Activated naive CD4-positive, alpha-beta T cell treated with anti-CD3 and anti-CD28 coated beads for 36 hours (primary cell): ENCODE results near the gene GCNT1. TPM values are rescaled to one million over a fixed set of nuclear protein-coding genes. Genes with fewer than 3 reads are reported as not detected.
"Not testable (repeated sequence)": the region's sequence is repeated elsewhere in the genome, so short reads cannot be mapped to it uniquely, and the experiment has no call there.

Experiments
- CTCF ChIA-PET: fragments of 350-600 bp; sonication (Branson Sonifier 250); formaldehyde crosslinking; loops from one replicate; lab custom pipeline; 2021; ENCODE audit warnings: antibody characterized with exemption; lab: Charles Lee
- DNase-seq: peaks from one replicate; pipeline ENCODE4 v3.0.0-alpha.2; 2020
- H3K27ac Mint-ChIP-seq: one replicate; pipeline ENCODE4 v1.8.0; 2021; ENCODE audit warnings: mild to moderate bottlenecking, mixed read lengths
- H3K27me3 Mint-ChIP-seq: one replicate; pipeline ENCODE4 v1.8.0; 2021; ENCODE audit warnings: low read depth, mixed read lengths
- H3K36me3 Mint-ChIP-seq: one replicate; pipeline ENCODE4 v1.8.0; 2021; ENCODE audit warnings: low read depth, mixed read lengths
- H3K4me1 Mint-ChIP-seq: one replicate; pipeline ENCODE4 v1.8.0; 2021; ENCODE audit warnings: low read depth, mixed read lengths
- H3K4me3 Mint-ChIP-seq: one replicate; pipeline ENCODE4 v1.8.0; 2021; ENCODE audit warnings: mild to moderate bottlenecking, moderate library complexity, mixed read lengths
- H3K9me3 Mint-ChIP-seq: one replicate; pipeline ENCODE4 v1.8.0; 2021; ENCODE audit warnings: mixed read lengths
- intact Hi-C: fragments of 100-400 bp; cut with micrococcal nuclease; formaldehyde crosslinking; loops from one replicate; pipeline ENCODE4 v1.15.1; 2023
- total RNA-seq, 2 experiments: library from RNA; stranded (reverse); gene quantifications; one replicate each; pipeline ENCODE4 v1.2.3, GENCODE V29; 2021

Gene GCNT1
- total RNA-seq, 2 experiments from 2014 or later = 0.48 to 0.54 TPM

- H3K36me3 Mint-ChIP-seq = no peaks in the 10 kb centered on the region
- H3K4me1 Mint-ChIP-seq = no peaks in the 10 kb centered on the region
- no peak overlapping the region for H3K4me3 Mint-ChIP-seq
- intact Hi-C loops = no loop called here
- peaks cover 2% of the 10 kb centered on the region for H3K27me3 Mint-ChIP-seq
- no peaks in the 10 kb centered on the region for H3K9me3 Mint-ChIP-seq
- H3K27ac Mint-ChIP-seq = no peak overlapping the region
- no peak for DNase-seq
- CTCF ChIA-PET = no interaction called here
These were observed 51.5 kb downstream of the GCNT1 start for GRCh38 chr9:76510446-76510845.

- H3K36me3 Mint-ChIP-seq = no peaks in the 10 kb centered on the region
- H3K9me3 Mint-ChIP-seq = no peaks in the 10 kb centered on the region
- H3K27me3 Mint-ChIP-seq = peaks cover 2% of the 10 kb centered on the region
- CTCF ChIA-PET = no interaction called here
- H3K4me3 Mint-ChIP-seq = no peak overlapping the region
- H3K4me1 Mint-ChIP-seq = no peaks in the 10 kb centered on the region
- intact Hi-C loops = no loop called here
- no peak for DNase-seq
- no peak overlapping the region for H3K27ac Mint-ChIP-seq
These were observed 53.8 kb downstream of the GCNT1 start for GRCh38 chr9:76512826-76513225.

GRCh38 chr9:76516350-76516749 lies 57.4 kb downstream of the GCNT1 start:
- H3K27me3 Mint-ChIP-seq = peaks cover 2% of the 10 kb centered on the region
- H3K36me3 Mint-ChIP-seq = no peaks in the 10 kb centered on the region
- intact Hi-C loops = no loop called here
- no peaks in the 10 kb centered on the region for H3K9me3 Mint-ChIP-seq
- DNase-seq = no peak
- H3K4me1 Mint-ChIP-seq = no peaks in the 10 kb centered on the region
- CTCF ChIA-PET = no interaction called here
- H3K27ac Mint-ChIP-seq = no peak overlapping the region
- no peak overlapping the region for H3K4me3 Mint-ChIP-seq

- intact Hi-C loops = no loop called here
- Mint-ChIP-seq H3K4me3 (no peak overlapping the region), H3K27me3 (peaks cover 2% of the 10 kb centered on the region), H3K36me3 (no peaks in the 10 kb centered on the region), H3K27ac (no peak overlapping the region), H3K4me1 (no peaks in the 10 kb centered on the region), H3K9me3 (no peaks in the 10 kb centered on the region)
- no peak for DNase-seq
- CTCF ChIA-PET = no interaction called here
These were observed 57.9 kb downstream of the GCNT1 start for GRCh38 chr9:76516871-76517270.

GRCh38 chr9:76519075-76519835 lies 60.3 kb downstream of the GCNT1 start:
- H3K27ac Mint-ChIP-seq = no peak overlapping the region
- no peaks in the 10 kb centered on the region for H3K4me1 Mint-ChIP-seq
- intact Hi-C loops = no loop called here
- CTCF ChIA-PET = interaction anchor here (0.7 kb wide), 1 partner anchor 320 kb away, joined by 3 read pairs; no protein-coding TSS in a partner anchor
- no peaks in the 10 kb centered on the region for H3K36me3 Mint-ChIP-seq
- no peak for DNase-seq
- peaks cover under 1% of the 10 kb centered on the region for H3K27me3 Mint-ChIP-seq
- H3K4me3 Mint-ChIP-seq = no peak overlapping the region
- no peaks in the 10 kb centered on the region for H3K9me3 Mint-ChIP-seq

- CTCF ChIA-PET = no interaction called here
- intact Hi-C loops = no loop called here
- H3K4me1 Mint-ChIP-seq = no peaks in the 10 kb centered on the region
- no peaks in the 10 kb centered on the region for H3K27me3 Mint-ChIP-seq
- no peaks in the 10 kb centered on the region for H3K9me3 Mint-ChIP-seq
- no peak overlapping the region for H3K27ac Mint-ChIP-seq
- H3K4me3 Mint-ChIP-seq = no peak overlapping the region
- DNase-seq = no peak
- no peaks in the 10 kb centered on the region for H3K36me3 Mint-ChIP-seq
These were observed 62.3 kb downstream of the GCNT1 start for GRCh38 chr9:76521244-76521681.

DNA sequence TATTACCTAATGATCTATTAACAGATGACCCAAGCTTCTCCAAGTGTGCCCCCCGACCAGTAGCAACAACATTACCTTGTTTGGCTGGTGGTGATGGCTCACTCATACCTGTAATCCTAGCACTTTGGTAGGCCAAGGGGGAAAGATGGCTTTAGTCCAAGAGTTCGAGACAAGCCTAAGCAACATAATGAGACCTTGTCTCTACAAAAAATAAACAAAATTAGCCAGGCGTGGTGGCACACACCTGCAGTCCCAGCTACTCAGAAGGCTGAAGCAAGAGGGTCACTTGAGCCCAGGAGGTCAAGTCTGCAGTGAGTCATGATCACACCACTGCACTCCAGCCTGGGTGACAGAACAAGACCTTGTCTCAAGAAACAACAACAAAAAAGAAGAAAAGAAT lies 62.9 kb downstream of the GCNT1 start:
- H3K4me3 Mint-ChIP-seq = no peak overlapping the region
- H3K27me3 Mint-ChIP-seq = no peaks in the 10 kb centered on the region
- H3K9me3 Mint-ChIP-seq = no peaks in the 10 kb centered on the region
- no peaks in the 10 kb centered on the region for H3K36me3 Mint-ChIP-seq
- no peaks in the 10 kb centered on the region for H3K4me1 Mint-ChIP-seq
- intact Hi-C loops = no loop called here
- no peak overlapping the region for H3K27ac Mint-ChIP-seq
- CTCF ChIA-PET = interaction anchor here (1.0 kb wide), 1 partner anchor 52 kb away, joined by 3 read pairs; no protein-coding TSS in a partner anchor
- DNase-seq = no peak

- H3K4me3 Mint-ChIP-seq, intact Hi-C loops, H3K27me3 Mint-ChIP-seq, H3K36me3 Mint-ChIP-seq, DNase-seq, H3K9me3 Mint-ChIP-seq, CTCF ChIA-PET, H3K27ac Mint-ChIP-seq, H3K4me1 Mint-ChIP-seq: not testable (repeated sequence)
These were observed 64.7 kb downstream of the GCNT1 start for GRCh38 chr9:76523617-76524200.

- Mint-ChIP-seq H3K36me3 (no peaks in the 10 kb centered on the region), H3K27me3 (no peaks in the 10 kb centered on the region), H3K4me1 (no peaks in the 10 kb centered on the region), H3K27ac (no peak overlapping the region), H3K4me3 (no peak overlapping the region), H3K9me3 (no peaks in the 10 kb centered on the region)
- intact Hi-C loops = no loop called here
- CTCF ChIA-PET = no interaction called here
- no peak for DNase-seq
These were observed 66.2 kb downstream of the GCNT1 start for GRCh38 chr9:76525196-76525595.

DNA sequence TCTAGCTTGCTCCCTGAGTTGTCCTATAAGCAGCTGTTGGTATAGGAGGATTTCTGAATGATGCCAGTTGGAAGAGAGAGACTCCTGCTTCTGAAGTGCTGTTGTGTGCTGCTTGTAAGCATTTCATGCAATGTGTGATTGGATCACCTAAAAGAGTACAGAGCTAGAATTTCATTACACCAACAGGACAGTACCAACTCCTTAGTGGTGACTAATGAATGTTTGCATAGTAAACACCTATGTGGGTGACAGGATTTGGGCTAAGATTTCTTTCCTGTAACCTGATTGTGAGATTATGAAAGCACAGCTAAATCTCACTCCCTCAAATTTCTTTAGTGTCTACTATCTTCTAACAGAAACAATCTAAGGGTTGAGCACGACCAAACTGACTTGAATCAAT lies 67.0 kb downstream of the GCNT1 start:
- DNase-seq = no peak
- Mint-ChIP-seq H3K27me3 (no peaks in the 10 kb centered on the region), H3K36me3 (no peaks in the 10 kb centered on the region), H3K4me1 (no peaks in the 10 kb centered on the region), H3K9me3 (no peaks in the 10 kb centered on the region), H3K27ac (no peak overlapping the region), H3K4me3 (no peak overlapping the region)
- intact Hi-C loops = no loop called here
- CTCF ChIA-PET = no interaction called here

- no peak overlapping the region for H3K4me3 Mint-ChIP-seq
- CTCF ChIA-PET = no interaction called here
- intact Hi-C loops = no loop called here
- no peaks in the 10 kb centered on the region for H3K27me3 Mint-ChIP-seq
- no peaks in the 10 kb centered on the region for H3K36me3 Mint-ChIP-seq
- no peaks in the 10 kb centered on the region for H3K9me3 Mint-ChIP-seq
- no peak overlapping the region for H3K27ac Mint-ChIP-seq
- DNase-seq = no peak
- no peaks in the 10 kb centered on the region for H3K4me1 Mint-ChIP-seq
These were observed 69.1 kb downstream of the GCNT1 start for GRCh38 chr9:76528056-76528455.

DNA sequence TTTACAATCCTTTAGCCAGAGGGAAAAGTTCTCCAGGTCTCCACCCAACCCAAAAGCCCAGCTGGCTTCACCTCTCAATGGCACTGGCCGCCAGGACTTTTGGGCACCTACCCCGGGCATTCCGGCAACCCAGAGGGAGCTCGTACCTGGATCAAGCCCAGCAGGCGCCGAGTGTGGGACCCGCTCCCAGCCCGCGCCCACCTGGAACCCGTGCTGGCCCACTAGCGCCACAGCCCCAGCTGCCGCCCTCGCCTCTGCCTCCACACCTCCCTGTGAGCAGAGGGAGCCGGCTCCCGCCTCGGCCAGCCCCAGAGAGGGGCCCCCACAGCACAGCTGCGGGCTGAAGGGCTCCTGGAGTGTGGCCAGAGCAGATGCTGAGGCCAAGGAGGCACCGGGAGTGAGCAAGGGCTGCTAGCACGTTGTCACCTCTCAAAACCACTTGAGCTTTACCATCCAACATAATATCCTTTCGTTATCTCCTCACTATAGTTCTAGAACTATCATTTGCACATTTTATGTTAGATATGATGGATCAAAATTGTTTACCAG lies 69.7 kb downstream of the GCNT1 start:
- Mint-ChIP-seq H3K4me1 (no peaks in the 10 kb centered on the region), H3K27me3 (no peaks in the 10 kb centered on the region), H3K27ac (no peak overlapping the region), H3K9me3 (no peaks in the 10 kb centered on the region), H3K36me3 (no peaks in the 10 kb centered on the region), H3K4me3 (no peak overlapping the region)
- CTCF ChIA-PET = no interaction called here
- no peak for DNase-seq
- intact Hi-C loops = no loop called here

DNA sequence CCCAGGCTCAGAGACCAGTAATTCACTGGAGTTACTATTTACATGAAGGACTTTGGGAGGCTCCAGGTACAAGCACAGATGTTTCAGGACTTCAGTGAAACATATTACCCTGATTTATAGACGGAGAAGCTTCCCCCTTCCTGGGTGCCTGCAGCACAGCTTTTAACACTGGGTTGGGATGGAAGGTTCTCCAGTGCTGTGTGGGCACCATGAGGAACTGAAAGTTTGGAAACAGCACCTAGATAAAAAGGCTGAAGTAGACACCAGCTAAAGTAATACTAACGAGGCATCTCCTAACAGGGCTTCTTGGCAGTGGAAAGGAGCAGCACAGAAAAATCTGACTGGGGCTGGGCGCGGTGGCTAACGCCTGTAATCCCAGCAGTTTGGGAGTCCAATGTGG lies 70.7 kb downstream of the GCNT1 start:
- no peak for DNase-seq
- no peaks in the 10 kb centered on the region for H3K4me1 Mint-ChIP-seq
- no peaks in the 10 kb centered on the region for H3K9me3 Mint-ChIP-seq
- H3K4me3 Mint-ChIP-seq = no peak overlapping the region
- H3K27me3 Mint-ChIP-seq = no peaks in the 10 kb centered on the region
- CTCF ChIA-PET = interaction anchor here (0.5 kb wide), 1 partner anchor 105 kb away, joined by 3 read pairs; no protein-coding TSS in a partner anchor
- H3K36me3 Mint-ChIP-seq = no peaks in the 10 kb centered on the region
- intact Hi-C loops = no loop called here
- no peak overlapping the region for H3K27ac Mint-ChIP-seq
